DMS 273 treated with DMSO at 0.1 percent for 48 hours (cell line): ENCODE results near the gene SSTR3.
"Not testable (repeated sequence)": the region's sequence is repeated elsewhere in the genome, so short reads cannot be mapped to it uniquely, and the experiment has no call there.

Experiments used
- DNase-seq: peaks from one replicate; lab custom pipeline; 2025; lab: John Stamatoyannopoulos, UW

The SSTR3 gene

DNA sequence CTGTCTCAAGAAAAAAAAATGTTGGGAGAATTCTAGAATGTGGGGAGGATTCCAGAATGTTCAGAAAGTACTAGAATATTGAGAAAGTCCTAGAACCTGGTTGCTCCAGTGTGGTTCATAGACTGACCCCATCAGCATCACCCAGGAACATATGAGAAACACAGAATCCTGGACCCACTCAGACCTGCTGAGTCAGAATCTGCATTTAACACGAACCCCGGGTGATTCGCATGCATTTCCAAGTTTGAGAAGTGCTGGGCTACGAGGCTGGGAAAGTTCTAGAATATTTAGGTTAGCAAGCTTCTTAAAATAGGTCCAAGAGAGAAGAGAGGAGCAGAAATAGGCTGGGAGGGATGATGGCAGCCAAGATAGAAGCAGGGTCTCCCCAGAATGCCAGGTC lies 30.6 kb downstream of the SSTR3 start:
- DNase-seq: no peak

DNA sequence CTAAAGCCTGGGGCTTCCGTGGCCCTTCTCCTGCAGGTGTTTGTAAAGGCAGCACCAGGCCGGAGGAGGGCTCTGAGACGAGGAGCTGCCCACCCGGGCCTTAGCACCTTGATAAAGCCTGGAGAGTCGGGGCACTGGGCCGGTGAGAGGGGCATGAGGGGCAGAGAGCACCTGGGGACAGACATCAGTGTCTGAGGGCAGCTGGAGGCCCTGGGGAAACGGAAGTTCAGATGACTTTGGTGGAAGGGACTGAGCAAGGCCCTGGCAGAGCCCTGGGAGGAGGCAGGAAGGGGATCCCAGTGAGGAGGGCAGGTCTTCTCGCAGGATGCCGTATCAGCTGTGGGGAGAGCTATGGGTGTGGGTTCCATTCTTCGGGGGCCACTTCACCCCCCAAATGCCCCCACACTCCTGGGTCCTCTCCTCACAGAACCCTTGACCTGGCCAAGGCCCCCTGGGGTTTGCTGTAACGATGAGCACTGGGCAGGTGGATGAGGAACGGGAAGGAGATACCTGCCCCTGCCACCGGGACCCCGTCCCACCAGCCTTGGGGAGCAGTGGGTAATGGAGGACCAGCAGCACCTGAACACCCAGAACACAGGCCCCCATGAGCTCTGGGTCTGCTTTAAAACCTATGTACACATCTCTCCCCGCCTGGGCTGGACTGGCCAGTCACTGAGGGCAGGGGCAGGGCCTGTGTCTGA lies 31.6 kb downstream of the SSTR3 start:
- no peak for DNase-seq

DNA sequence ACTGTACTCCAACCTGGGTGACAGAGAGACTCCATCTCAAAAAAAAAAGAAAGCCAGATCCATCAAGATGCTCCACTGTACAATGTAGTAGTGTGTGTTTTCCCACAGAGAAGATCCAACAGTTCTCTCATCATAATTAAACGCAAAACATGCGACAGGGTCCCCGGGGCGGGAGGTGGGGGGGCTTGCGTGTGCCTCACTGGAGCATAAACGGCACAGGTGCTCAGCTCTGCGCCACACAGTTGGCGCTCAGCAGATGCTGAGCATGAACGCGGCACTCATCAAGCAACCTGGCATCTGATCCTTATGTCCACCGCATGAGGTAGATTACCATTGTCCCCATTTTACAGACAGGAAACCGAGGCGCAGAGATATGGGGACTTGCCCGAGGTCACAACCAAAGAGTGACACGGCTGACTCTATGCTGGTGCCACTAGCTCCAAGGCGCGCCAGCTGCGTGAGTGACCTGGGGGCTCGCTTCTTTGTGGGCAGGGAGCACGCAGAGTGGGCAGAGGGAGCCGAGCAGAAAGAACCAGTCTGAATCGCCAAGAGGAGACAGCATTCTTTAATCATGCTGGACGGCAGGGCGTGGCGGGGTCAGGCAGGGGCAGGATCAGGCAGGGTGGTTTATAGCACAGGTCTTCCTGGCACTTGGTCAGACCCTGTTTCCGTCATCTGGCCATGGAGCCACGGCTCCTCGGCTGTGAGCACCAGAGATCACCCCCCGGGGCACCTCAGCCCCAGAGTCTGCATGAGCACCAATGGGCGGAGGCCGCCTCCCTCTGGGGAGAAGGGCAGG lies 32.5 kb downstream of the SSTR3 start:
- DNase-seq: no peak

DNA sequence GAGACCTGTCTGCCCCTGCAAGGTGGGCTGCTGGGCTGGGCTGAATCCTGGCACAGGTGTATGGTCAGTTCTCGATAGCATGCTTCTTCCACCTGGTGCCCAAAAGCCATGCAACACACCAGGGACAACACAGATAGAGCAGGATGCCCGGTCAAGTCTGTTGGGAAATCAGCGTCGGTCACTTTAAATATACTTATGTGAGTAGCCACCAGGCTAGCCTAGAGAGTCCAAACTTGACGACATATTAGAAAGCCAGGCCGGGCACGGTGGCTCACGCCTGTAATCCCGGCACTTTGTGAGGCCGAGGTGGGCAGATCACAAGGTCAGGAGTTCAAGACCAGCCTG lies 33.2 kb downstream of the SSTR3 start:
- no peak for DNase-seq

DNA sequence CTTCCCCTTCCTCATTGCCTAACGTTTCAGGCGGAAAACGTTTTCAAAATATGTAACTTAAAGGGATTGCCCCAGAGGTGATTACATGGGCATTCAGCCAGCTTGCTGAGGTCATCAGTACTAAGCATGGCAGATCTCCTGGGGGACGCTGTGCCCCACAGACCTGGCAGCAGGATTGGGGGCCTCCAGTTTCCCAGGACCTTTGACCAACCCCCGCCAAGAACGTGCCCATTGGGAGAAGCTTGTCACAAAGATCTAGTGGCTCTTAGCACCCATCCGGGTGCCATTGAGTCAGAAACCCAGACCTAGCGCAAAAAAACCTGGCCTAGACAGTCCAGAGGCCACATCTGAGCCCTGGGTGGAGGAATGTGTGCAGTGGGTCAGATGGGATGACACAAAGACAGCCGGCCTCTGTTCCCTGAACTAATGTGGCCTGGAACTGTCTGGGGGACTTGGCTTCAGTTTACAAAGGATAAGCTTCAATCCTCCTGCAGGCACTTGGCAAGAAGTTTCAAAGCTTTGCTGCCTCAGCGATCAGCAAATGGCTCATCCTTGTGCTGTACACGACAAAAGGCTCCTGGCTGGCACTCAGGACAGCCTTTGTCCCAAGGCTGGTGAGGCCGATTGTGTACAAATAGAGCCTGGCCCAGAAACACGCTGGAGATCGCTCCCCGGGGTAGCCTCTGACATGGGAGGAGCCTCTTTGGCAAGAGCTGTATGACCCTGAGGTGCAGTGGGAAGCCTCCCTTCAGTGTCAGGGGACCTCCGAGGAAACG lies 33.7 kb downstream of the SSTR3 start:
- DNase-seq: no peak

DNA sequence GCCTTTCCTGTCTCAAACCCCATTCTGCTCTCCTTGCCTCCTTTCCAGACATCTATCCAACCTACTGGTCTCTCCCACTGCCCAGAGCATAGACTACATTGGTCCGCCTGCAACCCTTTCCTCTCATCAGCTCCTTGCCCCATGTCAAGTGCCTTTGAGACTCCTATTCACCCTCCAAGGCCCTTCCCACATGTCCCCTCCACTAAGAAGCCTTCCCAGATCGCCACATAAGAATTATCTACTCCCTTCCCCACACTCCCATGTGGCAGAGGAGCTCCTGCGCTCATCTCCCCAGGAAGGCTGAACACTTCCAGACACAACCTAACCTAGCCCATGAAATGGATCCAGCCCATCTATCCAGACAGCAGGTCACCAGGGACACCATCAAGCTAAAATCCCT lies 34.5 kb downstream of the SSTR3 start:
- DNase-seq: no peak

DNA sequence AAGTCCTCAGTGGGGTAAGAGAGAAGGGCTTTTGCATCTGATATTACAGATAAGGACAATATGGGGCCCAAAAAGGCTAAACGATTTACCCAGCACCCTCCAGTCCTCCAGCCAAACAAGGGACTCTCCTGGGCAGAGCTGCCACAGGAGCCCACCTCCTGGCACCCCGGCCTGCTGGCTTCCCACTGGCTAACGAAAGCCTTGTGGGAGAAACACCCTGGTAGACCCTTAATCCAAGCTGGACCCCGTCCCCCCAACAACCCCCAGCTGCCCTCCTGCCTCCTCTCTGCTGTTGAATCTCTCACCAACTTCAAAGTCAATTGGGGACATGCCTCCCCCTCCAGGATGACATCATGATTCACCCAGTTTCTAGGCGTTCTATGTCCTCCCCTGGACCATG lies 35.1 kb downstream of the SSTR3 start:
- no peak for DNase-seq

DNA sequence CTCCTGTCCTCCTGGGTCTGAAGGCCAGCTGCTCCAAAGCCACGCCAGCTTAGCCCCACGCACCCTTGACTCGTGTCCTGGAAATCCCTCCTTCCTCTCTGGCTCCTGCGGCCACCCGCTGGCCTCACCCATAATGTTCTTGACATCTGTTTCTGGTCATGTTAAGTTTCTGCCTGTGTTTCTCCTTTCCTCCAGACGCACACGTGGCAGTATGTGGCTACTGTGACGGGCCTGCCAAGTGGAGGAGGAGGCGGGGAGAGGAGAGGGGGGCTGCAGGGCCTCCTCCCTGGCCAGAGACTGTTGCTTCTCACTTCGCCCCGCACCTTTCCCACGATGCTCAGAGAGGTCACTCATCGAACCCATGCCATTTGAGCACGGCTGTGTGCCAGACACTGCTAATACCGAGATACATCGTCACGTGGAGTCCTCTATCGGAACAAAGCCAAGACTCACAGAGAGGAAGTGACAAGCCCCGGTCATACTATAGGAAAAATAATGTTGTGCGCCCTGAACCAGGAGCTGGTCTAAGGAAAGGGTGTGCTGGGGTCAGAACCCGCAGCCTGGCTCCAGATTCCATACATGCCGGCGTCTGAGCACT lies 35.7 kb downstream of the SSTR3 start:
- no peak for DNase-seq

DNA sequence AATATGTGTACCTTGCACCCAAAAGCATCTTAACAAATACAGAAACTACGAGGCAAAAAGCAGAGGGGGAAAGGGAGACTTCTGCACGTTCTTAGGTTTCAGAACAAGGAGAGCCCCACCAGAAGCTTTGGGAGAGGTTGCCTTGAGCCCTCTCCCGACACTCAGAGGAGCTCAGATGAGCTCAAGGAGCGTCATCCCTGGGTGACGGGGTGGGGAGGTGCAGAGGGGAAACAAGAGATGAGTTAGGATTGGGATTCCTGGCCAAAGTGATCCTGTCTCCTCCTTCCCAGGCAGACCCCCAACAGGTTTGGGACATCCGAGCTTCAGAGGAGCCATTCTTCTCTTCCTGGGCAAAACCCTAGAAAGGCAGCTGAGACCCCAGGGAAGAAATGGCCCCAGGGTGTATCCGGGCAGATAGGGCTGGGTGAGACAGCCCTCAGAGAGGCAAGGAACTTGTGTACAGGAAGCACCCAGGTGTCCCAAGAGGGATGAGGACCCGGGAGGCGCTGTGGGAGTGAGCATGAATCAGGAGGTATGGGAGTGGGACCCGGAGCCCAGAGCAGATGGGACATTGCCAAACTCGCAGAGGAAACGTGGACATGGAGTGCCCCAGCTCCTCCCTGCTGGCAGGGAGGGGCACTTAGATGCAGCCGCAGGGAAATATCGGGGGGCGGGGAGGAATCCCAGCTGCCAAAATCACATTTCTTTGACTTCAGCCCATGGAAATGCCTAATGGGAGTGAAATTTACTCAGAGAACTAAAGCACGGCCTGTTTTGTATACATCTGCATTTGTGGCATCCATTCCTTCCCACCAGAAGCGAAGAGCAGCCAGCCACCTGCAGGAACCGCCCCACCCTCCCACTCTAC lies 36.6 kb downstream of the SSTR3 start:
- no peak for DNase-seq

DNA sequence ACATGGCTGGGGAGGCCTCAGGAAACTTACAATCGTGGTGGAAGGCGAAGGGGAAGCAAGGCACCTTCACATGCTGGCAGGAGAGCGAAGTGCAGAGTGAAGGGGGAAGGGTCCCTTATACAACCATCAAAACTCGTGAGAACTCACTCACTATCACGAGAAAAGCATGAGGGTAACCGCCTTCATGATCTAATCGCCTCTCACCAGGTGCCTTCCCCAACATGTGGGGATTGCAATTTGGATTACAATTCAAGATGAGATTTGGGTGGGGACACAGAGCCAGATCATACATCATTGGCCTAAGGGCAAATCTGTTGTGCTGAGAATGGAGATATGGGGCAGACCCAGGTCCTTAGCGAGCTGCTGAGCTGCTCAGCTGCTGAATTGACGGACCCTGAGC lies 37.3 kb downstream of the SSTR3 start:
- DNase-seq: no peak

DNA sequence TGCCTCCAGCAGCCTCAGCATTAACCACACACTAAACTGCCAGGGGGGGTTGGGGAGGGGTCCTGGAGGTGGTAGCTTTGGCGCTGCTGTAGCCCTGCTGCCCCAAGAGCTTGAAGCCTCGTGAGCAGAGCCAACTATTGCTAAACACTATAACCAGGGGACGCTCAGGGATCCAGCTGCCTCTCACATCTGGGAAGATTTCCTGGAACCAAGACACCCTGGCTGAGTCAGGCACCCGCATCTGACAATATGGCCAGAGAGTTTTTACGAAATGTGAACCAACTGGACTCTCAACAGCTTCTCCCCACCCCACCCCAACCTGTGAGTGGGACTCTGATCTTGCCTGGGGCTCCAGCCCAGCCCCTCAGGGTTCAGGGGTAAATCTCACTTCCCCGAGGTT lies 38.6 kb downstream of the SSTR3 start:
- DNase-seq: no peak

DNA sequence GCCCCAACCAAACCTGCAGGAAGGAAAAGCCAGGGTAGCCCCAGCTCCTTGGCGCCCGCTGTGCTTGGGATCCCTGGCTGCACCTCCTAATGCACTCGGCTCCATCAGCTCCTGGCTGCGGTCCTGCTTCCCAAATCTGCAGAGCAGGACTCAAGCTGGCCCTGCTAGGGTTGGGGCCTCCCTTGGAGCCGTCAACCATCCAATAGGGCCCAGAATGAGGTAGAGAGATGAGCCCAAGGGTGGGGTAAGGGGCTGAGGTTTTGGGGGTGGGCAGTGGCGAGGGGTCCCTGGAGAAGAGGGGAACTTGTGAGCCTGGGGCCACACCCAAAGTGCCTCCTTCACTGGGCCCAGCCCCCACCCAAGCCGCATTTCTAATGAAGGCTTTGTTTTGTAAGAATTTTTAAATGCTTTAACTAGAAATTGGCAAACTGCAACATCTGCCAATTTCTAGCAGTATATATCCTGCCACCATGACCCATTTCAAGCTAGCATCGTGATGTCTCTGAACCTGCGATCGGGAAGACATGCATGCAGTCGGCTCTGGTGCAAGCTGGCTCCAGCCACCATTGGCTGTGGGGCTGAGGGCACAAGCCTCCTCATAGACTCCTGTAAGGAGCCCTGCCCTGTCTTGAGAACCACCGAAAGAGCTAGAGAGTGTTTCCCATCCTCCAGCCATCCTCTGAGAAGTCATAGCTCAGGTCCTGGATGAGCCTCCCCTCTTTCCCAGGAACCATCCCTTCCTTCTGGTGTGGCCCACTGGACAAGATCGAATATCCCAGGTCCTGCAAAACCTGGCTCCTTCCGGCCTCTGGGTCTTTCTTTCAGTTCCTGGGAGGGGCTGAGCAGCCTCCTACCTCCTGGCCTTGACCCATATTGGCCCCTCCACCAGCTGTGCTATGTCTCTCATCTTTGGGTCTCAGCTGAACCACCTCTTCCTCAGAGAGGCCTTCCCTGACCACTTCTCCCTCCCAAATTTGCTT lies 39.7 kb downstream of the SSTR3 start:
- no peak for DNase-seq

DNA sequence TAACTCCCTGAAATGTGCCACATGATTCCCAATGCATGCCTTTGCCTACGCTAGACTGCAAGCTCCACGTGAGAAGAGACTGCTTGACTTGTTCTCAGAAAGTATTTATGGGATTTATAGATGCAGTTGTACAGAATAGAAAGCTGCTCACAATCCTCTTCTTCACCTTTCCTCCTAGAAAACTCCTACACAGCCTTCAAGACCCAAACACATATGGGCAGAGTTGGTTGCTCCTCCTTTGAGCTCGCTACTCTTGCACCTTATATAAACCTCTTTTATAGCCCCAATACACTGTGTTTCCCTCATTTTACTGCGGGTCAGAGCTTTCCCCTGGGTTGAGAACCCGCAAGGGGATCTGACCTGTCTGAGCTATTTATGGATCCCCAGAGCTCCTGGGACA lies 40.6 kb downstream of the SSTR3 start:
- DNase-seq: no peak

DNA sequence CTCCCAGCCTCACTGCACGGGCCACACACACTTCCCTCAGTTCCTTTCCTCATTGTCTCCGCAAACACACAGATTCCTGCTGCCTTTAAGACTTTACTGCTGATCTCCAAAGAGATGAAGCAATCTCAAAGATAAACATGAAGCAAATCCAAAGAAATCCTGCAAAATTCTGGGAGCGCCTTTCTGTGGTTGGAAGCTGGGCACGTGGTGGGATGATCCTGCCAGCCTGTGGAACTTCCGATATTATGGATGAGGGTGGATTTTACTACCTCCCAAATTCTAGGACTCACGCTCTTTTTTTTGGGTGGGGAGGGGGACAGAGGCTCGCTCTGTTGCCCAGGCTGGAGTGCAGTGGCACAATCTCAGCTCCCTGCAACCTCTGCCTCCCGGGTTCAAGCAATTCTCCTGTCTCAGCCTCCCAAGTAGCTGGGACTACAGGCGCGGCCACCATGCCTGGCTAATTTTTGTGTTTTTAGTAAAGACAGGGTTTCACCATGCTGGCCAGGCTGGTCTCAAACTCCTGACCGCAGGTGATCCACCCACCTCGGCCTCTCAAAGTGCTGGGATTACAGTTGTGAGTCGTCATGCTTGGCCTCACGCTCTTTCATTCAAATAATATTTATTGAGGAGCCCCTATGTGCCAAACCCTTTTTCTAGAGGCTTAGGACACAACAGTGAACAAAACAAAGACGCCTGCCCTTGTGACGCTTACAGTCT lies 41.4 kb downstream of the SSTR3 start:
- DNase-seq: not testable (repeated sequence)

DNA sequence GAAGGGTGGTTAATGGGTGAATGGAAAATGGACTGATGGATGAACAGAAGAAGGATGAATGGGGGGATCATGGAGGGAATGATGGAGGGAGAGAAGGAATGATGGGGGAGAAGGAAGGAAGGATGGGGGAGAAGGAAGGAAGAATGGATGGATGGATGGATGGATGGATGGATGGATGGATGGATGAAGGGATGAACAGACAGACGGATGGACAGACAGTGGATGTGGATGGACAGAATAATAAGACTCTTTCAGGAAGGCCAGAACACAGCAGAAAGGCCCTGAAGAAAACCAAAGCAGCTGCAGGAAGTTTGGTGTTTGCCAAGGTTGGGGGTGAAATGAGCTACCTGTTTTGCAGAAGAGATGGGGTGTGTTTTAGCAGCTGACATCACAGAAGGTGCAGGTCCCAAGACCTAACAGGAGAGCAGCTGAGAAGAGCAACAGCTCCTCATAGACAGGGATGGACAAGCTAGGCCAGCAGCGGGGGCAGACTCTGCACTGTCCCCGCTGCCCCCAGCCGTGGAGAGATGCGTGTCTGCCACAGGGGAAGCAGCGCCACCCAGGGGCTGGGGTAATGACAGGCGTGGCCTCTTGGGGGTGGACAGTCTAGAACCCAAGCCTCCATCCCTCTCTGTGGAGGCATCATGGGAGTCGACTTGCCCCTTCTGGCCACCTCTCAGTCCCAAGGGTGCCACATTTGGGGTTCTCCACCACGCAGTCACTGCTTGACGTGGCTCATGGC lies 42.2 kb downstream of the SSTR3 start:
- DNase-seq: no peak

DNA sequence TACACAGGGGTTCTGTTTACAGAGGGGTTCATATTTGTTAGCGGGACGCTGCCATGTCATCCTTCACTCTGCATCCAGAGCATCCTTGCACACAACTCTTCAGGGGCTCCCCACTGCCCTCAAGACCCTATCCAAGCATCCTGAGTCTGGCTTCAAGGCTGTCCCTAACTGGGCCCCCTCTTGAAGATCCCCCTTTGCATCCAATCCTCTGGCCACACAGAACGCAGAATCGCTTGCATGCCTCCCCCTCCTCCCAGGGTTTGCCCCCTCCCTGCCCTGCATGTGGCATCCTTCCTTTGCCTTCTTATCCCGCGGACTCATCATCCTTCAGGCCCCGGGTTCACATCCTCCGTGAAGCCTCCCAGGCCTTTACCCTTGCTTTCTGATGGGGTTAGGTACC lies 42.9 kb downstream of the SSTR3 start:
- DNase-seq: no peak

DNA sequence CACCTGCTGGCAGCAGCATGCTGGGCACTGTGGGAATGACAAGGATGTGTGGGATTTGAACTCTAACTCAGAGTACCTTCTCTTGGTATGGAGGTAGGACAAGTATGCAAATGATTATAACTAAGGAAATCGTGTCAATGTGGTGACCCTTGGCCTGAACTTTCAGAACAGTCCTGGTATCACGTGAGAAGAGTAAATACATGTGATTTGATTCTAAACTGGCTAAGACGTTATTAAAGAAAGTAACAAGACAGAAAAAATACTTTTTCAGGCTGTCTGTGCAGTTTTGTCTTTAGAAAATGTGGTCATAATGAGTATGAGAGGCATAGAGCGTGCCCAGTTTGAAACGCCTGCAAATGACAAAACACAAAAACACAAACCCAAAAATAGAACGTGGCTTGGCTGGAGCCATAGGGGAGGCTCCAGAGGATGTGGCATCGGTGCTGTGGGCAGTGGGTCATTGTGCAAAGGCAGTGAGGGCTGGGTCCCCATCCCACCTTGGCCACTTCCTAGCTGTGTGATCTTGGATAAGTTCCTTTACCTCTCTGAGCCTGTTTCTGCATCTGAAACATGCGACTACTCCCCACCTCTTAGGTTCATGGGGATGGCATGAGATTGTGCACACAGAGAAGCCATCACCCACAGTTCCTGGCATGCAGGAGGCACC lies 44.2 kb downstream of the SSTR3 start:
- DNase-seq: no peak

DNA sequence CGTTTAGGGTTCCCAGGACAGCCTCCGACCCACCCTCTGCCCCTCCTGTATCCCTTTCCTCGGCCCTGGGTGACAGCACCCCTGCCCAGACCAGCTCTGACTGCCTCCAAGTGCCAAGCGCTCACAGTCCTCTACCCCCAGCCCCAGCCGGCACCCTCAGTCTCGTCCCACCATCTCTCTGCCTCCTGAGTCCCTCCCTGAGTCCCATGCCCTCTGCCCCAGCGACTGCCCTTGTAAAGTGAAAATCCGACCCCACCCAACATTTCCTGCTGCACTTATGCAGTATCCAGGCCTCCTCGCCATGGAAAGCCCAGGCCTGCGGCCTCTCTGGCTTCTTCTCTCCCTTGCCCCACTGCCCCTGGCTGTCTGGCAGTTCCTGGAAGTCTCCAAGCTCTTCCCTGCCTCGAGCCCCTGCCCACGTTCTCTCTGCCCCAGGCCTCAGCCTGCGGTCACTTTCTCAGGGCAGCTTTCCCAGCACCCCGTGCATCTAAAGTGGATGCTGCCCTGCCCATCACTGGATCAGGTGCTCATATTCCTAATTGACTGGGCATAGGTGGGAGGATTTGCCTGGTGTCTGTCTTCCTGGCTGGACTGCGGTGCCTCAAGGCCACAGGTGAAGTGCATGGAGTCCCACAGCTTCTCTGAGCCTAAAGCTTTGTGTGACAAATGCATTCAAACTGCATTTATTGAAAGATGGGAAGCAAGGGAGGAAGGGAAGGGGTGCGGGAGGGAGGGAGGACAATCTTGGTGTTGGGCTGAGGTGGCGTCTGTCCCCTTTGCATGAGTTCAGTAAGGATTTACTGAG lies 44.9 kb downstream of the SSTR3 start:
- no peak for DNase-seq
